WTC11 (cell line): ENCODE measurements around the gene SCN9A.

Source experiments
- NFYB ChIP-seq: sonication (generic); formaldehyde crosslinking; conservative IDR thresholded peaks from 2 replicates; pipeline ENCODE4 v1.8.0; 2022; ENCODE audit warnings: low read depth, missing genetic modification reagents
- TCF7 ChIP-seq: sonication (generic); formaldehyde crosslinking; IDR thresholded peaks from 2 replicates; pipeline ENCODE4 v1.8.0; 2022; ENCODE audit warnings: mild to moderate bottlenecking, low read depth, missing genetic modification reagents, moderate library complexity
- TP53 ChIP-seq: sonication (generic); formaldehyde crosslinking; IDR thresholded peaks from 2 replicates; pipeline ENCODE4 v1.8.1; 2023; ENCODE audit warnings: mild to moderate bottlenecking, missing genetic modification reagents
- ZNF121 ChIP-seq: sonication (generic); formaldehyde crosslinking; IDR thresholded peaks from 2 replicates; pipeline ENCODE4 v1.8.0; 2023; ENCODE audit warnings: missing genetic modification reagents
- ZNF263 ChIP-seq: sonication (generic); formaldehyde crosslinking; IDR thresholded peaks from 2 replicates; pipeline ENCODE4 v1.8.1; 2022; ENCODE audit warnings: low read depth, mild to moderate bottlenecking, moderate library complexity, missing genetic modification reagents
- TF ChIP-seq, protein P1 (sequence below): fragments of 200-600 bp; IDR thresholded peaks from 2 replicates; pipeline ENCODE4 v1.8.0; 2022; ENCODE audit warnings: antibody characterized with exemption
- TF ChIP-seq, protein P2 (sequence below): sonication (generic); formaldehyde crosslinking; IDR thresholded peaks from 2 replicates; pipeline ENCODE4 v1.8.0; 2022; ENCODE audit warnings: mild to moderate bottlenecking, missing genetic modification reagents
- TF ChIP-seq, protein P3 (sequence below): sonication (generic); formaldehyde crosslinking; IDR thresholded peaks from 2 replicates; pipeline ENCODE4 v1.8.0; 2022; ENCODE audit warnings: mild to moderate bottlenecking, missing genetic modification reagents
- TF ChIP-seq, protein P4 (sequence below): sonication (generic); formaldehyde crosslinking; IDR thresholded peaks from 2 replicates; pipeline ENCODE4 v1.8.1; 2022; ENCODE audit warnings: missing genetic modification reagents, borderline replicate concordance
- TF ChIP-seq, protein P5 (sequence below): sonication (generic); formaldehyde crosslinking; IDR thresholded peaks from 2 replicates; pipeline ENCODE4 v1.8.0; 2022; ENCODE audit warnings: mild to moderate bottlenecking, missing genetic modification reagents

DNA sequence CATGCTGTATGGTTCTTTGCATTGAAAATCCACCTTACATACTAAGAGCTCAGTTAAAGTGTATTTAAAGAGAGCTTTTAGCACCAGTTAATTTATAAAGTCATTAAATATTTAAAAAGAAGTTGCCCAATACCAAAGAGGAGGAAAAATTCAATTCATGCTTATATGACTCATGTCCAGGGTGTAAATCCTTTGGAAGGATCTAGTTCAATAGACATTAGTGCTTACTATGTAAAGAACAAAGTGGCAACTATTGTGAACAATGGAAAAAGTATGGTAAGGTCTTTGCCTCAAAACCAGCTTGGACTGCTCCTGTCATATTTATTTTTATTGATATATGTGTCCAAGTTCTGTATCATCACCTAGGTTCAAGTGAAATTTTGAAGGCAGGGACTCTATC is 90.5 kb downstream of the SCN9A start:
- TF ChIP-seq, protein P1, sequence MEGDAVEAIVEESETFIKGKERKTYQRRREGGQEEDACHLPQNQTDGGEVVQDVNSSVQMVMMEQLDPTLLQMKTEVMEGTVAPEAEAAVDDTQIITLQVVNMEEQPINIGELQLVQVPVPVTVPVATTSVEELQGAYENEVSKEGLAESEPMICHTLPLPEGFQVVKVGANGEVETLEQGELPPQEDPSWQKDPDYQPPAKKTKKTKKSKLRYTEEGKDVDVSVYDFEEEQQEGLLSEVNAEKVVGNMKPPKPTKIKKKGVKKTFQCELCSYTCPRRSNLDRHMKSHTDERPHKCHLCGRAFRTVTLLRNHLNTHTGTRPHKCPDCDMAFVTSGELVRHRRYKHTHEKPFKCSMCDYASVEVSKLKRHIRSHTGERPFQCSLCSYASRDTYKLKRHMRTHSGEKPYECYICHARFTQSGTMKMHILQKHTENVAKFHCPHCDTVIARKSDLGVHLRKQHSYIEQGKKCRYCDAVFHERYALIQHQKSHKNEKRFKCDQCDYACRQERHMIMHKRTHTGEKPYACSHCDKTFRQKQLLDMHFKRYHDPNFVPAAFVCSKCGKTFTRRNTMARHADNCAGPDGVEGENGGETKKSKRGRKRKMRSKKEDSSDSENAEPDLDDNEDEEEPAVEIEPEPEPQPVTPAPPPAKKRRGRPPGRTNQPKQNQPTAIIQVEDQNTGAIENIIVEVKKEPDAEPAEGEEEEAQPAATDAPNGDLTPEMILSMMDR: no peak
- TF ChIP-seq ZNF263 (CRISPR knock-in tag) (no peak), ZNF121 (CRISPR knock-in tag) (no peak), TP53 (CRISPR knock-in tag) (no peak), NFYB (CRISPR knock-in tag) (no peak), TCF7 (CRISPR knock-in tag) (no peak)
- TF ChIP-seq, protein P2, sequence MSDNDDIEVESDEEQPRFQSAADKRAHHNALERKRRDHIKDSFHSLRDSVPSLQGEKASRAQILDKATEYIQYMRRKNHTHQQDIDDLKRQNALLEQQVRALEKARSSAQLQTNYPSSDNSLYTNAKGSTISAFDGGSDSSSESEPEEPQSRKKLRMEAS (CRISPR knock-in tag): no peak
- TF ChIP-seq, protein P3, sequence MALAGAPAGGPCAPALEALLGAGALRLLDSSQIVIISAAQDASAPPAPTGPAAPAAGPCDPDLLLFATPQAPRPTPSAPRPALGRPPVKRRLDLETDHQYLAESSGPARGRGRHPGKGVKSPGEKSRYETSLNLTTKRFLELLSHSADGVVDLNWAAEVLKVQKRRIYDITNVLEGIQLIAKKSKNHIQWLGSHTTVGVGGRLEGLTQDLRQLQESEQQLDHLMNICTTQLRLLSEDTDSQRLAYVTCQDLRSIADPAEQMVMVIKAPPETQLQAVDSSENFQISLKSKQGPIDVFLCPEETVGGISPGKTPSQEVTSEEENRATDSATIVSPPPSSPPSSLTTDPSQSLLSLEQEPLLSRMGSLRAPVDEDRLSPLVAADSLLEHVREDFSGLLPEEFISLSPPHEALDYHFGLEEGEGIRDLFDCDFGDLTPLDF (CRISPR knock-in tag): no peak
- TF ChIP-seq, protein P4, sequence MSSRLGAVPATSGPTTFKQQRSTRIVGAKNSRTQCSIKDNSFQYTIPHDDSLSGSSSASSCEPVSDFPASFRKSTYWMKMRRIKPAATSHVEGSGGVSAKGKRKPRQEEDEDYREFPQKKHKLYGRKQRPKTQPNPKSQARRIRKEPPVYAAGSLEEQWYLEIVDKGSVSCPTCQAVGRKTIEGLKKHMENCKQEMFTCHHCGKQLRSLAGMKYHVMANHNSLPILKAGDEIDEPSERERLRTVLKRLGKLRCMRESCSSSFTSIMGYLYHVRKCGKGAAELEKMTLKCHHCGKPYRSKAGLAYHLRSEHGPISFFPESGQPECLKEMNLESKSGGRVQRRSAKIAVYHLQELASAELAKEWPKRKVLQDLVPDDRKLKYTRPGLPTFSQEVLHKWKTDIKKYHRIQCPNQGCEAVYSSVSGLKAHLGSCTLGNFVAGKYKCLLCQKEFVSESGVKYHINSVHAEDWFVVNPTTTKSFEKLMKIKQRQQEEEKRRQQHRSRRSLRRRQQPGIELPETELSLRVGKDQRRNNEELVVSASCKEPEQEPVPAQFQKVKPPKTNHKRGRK: no peak
- TF ChIP-seq, protein P5, sequence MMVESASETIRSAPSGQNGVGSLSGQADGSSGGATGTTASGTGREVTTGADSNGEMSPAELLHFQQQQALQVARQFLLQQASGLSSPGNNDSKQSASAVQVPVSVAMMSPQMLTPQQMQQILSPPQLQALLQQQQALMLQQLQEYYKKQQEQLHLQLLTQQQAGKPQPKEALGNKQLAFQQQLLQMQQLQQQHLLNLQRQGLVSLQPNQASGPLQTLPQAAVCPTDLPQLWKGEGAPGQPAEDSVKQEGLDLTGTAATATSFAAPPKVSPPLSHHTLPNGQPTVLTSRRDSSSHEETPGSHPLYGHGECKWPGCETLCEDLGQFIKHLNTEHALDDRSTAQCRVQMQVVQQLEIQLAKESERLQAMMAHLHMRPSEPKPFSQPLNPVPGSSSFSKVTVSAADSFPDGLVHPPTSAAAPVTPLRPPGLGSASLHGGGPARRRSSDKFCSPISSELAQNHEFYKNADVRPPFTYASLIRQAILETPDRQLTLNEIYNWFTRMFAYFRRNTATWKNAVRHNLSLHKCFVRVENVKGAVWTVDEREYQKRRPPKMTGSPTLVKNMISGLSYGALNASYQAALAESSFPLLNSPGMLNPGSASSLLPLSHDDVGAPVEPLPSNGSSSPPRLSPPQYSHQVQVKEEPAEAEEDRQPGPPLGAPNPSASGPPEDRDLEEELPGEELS (CRISPR knock-in tag): no peak
